IMR-90 (cell line): ENCODE measurements around the gene PRSS22. TPM values are rescaled to one million over a fixed set of nuclear protein-coding genes. Genes with fewer than 3 reads are reported as not detected.
A peak's percentile ranks its signal among the peaks of the same experiment; 100 is the strongest.

Source experiments
- ATAC-seq: fragments of 200-7000 bp; cut with Tn5 transposase; 2 replicates; pipeline ENCODE4 v1.9.1; 2020; ENCODE audit warnings: low read depth, mild to moderate bottlenecking, moderate library complexity
- BruUV-seq: library from RNA; stranded (reverse); fragments of 400-500 nt; replicated peaks from 2 replicates; lab custom pipeline; 2021; lab: Mats Ljungman, UMichigan
- CTCF ChIA-PET: fragments of 300-600 bp; formaldehyde crosslinking; extraction: SDS; loops from one replicate; lab custom pipeline; 2021; ENCODE audit warnings: antibody characterized with exemption; lab: Yijun Ruan, JAX
- POLR2A ChIA-PET: fragments of 300-600 bp; sonication (Branson Sonifier 250); formaldehyde crosslinking; loops from one replicate; lab custom pipeline; 2022; ENCODE audit warnings: antibody characterized with exemption; ENCODE audit not compliant: unreplicated experiment; lab: Charles Lee
- DNase-seq: peaks from one replicate; pipeline ENCODE4 v3.0.0; 2013
- H2AFZ ChIP-seq: replicated peaks from 2 replicates; pipeline ENCODE3; 2013; ENCODE audit warnings: low read length, mild to moderate bottlenecking; ENCODE audit not compliant: poor library complexity
- H2AK5ac ChIP-seq: 2 replicates; pipeline ENCODE4 v1.6.1; 2013; ENCODE audit warnings: low read depth, low read length, inconsistent platforms
- H2AK9ac ChIP-seq: replicated peaks from 2 replicates; pipeline ENCODE3; 2013; ENCODE audit warnings: mild to moderate bottlenecking, low read depth, low read length, moderate library complexity; ENCODE audit not compliant: poor library complexity
- H2BK120ac ChIP-seq: 2 replicates; pipeline ENCODE4 v1.6.1; 2013; ENCODE audit warnings: low read depth, low read length, inconsistent platforms
- H2BK15ac ChIP-seq: 3 replicates; pipeline ENCODE4 v1.6.1; 2013; ENCODE audit warnings: low read depth, low read length, inconsistent platforms
- H2BK20ac ChIP-seq: 2 replicates; pipeline ENCODE4 v1.6.1; 2013; ENCODE audit warnings: low read depth, mild to moderate bottlenecking, inconsistent platforms, low read length, moderate library complexity
- H2BK5ac ChIP-seq: 2 replicates; pipeline ENCODE4 v1.6.1; 2013; ENCODE audit warnings: mild to moderate bottlenecking, low read depth, low read length, inconsistent platforms; ENCODE audit not compliant: poor library complexity, severe bottlenecking
- H3K14ac ChIP-seq: replicated peaks from 2 replicates; pipeline ENCODE4 v1.6.1; 2013; ENCODE audit warnings: low read depth, low read length, inconsistent platforms
- H3K18ac ChIP-seq: 2 replicates; pipeline ENCODE4 v1.6.1; 2013; ENCODE audit warnings: low read depth, low read length, control low read depth
- H3K23ac ChIP-seq: 2 replicates; pipeline ENCODE4 v1.6.1; 2013; ENCODE audit warnings: low read depth, low read length, inconsistent platforms
- H3K27ac ChIP-seq: 2 replicates; pipeline ENCODE4 v1.5.1; 2013; ENCODE audit warnings: mild to moderate bottlenecking, control low read depth, low read length; ENCODE audit not compliant: insufficient read depth
- H3K27me3 ChIP-seq: 2 replicates; pipeline ENCODE4 v1.6.1; 2013; ENCODE audit warnings: low read length; ENCODE audit not compliant: control insufficient read depth, insufficient read depth
- H3K36me3 ChIP-seq: 2 replicates; pipeline ENCODE4 v1.6.1; 2013; ENCODE audit warnings: low read length, mixed read lengths; ENCODE audit not compliant: control insufficient read depth, insufficient read depth
- H3K4ac ChIP-seq: 2 replicates; pipeline ENCODE4 v1.6.1; 2013; ENCODE audit warnings: low read depth, low read length, inconsistent platforms
- H3K4me1 ChIP-seq: 2 replicates; pipeline ENCODE4 v1.6.1; 2013; ENCODE audit warnings: low read length, mixed read lengths; ENCODE audit not compliant: control insufficient read depth, insufficient read depth
- H3K4me2 ChIP-seq: 2 replicates; pipeline ENCODE4 v1.6.1; 2013; ENCODE audit warnings: low read depth, mild to moderate bottlenecking, control low read depth, low read length, moderate library complexity
- H3K4me3 ChIP-seq: 2 replicates; pipeline ENCODE4 v1.5.1; 2013; ENCODE audit warnings: low read depth, mild to moderate bottlenecking, control low read depth, low read length, moderate library complexity; ENCODE audit not compliant: insufficient read depth
- H3K56ac ChIP-seq: 2 replicates; pipeline ENCODE4 v1.6.1; 2013; ENCODE audit warnings: low read length, inconsistent platforms; ENCODE audit not compliant: insufficient read depth; ENCODE audit errors: extremely low read depth
- H3K79me1 ChIP-seq, 2 experiments: 2 replicates each; pipeline ENCODE4 v1.6.1; 2013; ENCODE audit warnings: low read length in 2 of 2, inconsistent platforms in 1 of 2, low read depth in 1 of 2
- H3K9ac ChIP-seq: 2 replicates; pipeline ENCODE4 v1.6.1; 2013; ENCODE audit warnings: low read depth, low read length, control low read depth
- H3K9me1 ChIP-seq: 2 replicates; pipeline ENCODE4 v1.6.1; 2013; ENCODE audit warnings: low read length, inconsistent platforms; ENCODE audit not compliant: insufficient read depth
- H3K9me3 ChIP-seq: 2 replicates; pipeline ENCODE4 v1.6.1; 2013; ENCODE audit warnings: low read length; ENCODE audit not compliant: control insufficient read depth, insufficient read depth
- H4K20me1 ChIP-seq: 2 replicates; pipeline ENCODE4 v1.6.1; 2013; ENCODE audit warnings: low read length, inconsistent platforms; ENCODE audit not compliant: insufficient read depth
- H4K5ac ChIP-seq: 2 replicates; pipeline ENCODE4 v1.6.1; 2013; ENCODE audit warnings: mild to moderate bottlenecking, low read depth, low read length, control low read depth
- H4K8ac ChIP-seq, 2 experiments: 2 replicates each; pipeline ENCODE4 v1.6.1; 2013; ENCODE audit warnings: low read depth in 2 of 2, low read length in 2 of 2, control low read depth in 1 of 2, inconsistent platforms in 1 of 2
- H4K91ac ChIP-seq: 2 replicates; pipeline ENCODE4 v1.6.1; 2013; ENCODE audit warnings: low read depth, low read length, inconsistent platforms; ENCODE audit not compliant: insufficient read depth
- CEBPB ChIP-seq: IDR thresholded peaks from 2 replicates; pipeline ENCODE4 v1.6.1; 2012; ENCODE audit warnings: low read depth, low read length, improper control_type of control experiment
- CHD1 ChIP-seq: IDR thresholded peaks from 2 replicates; pipeline ENCODE4 v1.6.1; 2012; ENCODE audit warnings: low read depth, low read length, improper control_type of control experiment
- FOS ChIP-seq: fragments of 150-350 bp; IDR thresholded peaks from 2 replicates; pipeline ENCODE4 v1.6.1; 2016; ENCODE audit warnings: low read depth, low read length
- MAZ ChIP-seq: IDR thresholded peaks from 2 replicates; pipeline ENCODE4 v1.6.1; 2012; ENCODE audit warnings: low read depth, mild to moderate bottlenecking, low read length, improper control_type of control experiment, moderate library complexity, borderline replicate concordance
- NFE2L2 ChIP-seq: fragments of 150-350 bp; IDR thresholded peaks from 2 replicates; pipeline ENCODE4 v1.6.1; 2016; ENCODE audit warnings: low read depth, mild to moderate bottlenecking, low read length
- POLR2A ChIP-seq: IDR thresholded peaks from 2 replicates; pipeline ENCODE4 v1.6.1; 2012; ENCODE audit warnings: mild to moderate bottlenecking, low read depth, low read length
- RCOR1 ChIP-seq: IDR thresholded peaks from 2 replicates; pipeline ENCODE4 v1.6.1; 2012; ENCODE audit warnings: mild to moderate bottlenecking, low read length, improper control_type of control experiment; ENCODE audit not compliant: insufficient replicate concordance
- RFX5 ChIP-seq: IDR thresholded peaks from 2 replicates; pipeline ENCODE4 v1.8.0; 2012; ENCODE audit warnings: low read depth, mild to moderate bottlenecking, low read length, moderate library complexity
- SMC3 ChIP-seq: fragments of 150-350 bp; IDR thresholded peaks from 2 replicates; pipeline ENCODE4 v1.6.1; 2016; ENCODE audit warnings: low read depth, mild to moderate bottlenecking, antibody characterized with exemption, low read length, moderate library complexity
- WGBS, 2 experiments: methylation state at CpG; one replicate each; pipeline versions ENCODE4 v1.1.5 to v1.1.7; 2013; ENCODE audit warnings: missing lambda C conversion rate in 2 of 2; ENCODE audit not compliant: insufficient read length in 1 of 2; ENCODE audit errors: extremely low coverage in 2 of 2; 5-methylcytosine and 5-hydroxymethylcytosine counted together
- dilution Hi-C: fragments of 300-500 bp; cut with HindIII; formaldehyde crosslinking; loops from one replicate; pipeline ENCODE4 v1.14.3; 2018; ENCODE audit warnings: low sequenced_read_pairs; ENCODE audit not compliant: unreplicated experiment
- in situ Hi-C: fragments of 300-500 bp; cut with MboI; formaldehyde crosslinking; loops from 3 replicates; pipeline ENCODE4 v1.14.3; 2019; ENCODE audit warnings: low sequenced_read_pairs, inconsistent platforms, mixed read lengths
- intact Hi-C: fragments of 100-400 bp; cut with micrococcal nuclease; formaldehyde crosslinking; loops from 2 replicates; pipeline ENCODE4 v1.10.0; 2022
- polyA plus RNA-seq, 3 experiments: library from polyadenylated mRNA; depleted of rRNA; stranded (reverse); fragments of >200 nt; gene quantifications; 2 replicates each; pipeline ENCODE4 v1.2.3, GENCODE V29; 2012; ENCODE audit warnings: low replicate concordance in 1 of 3
- total RNA-seq: library from RNA; depleted of rRNA; stranded (reverse); fragments of >200 nt; gene quantifications from 2 replicates; pipeline ENCODE4 v1.2.3, GENCODE V29; 2012
- TF ChIP-seq, protein P1 (sequence below): conservative IDR thresholded peaks from 2 replicates; pipeline ENCODE4 v1.5.1; 2012; ENCODE audit warnings: mild to moderate bottlenecking, low read depth, low read length, improper control_type of control experiment
- TF ChIP-seq, protein P2 (sequence below): fragments of 150-350 bp; IDR thresholded peaks from 2 replicates; pipeline ENCODE4 v1.6.1; 2016; ENCODE audit warnings: low read depth, mild to moderate bottlenecking, low read length, moderate library complexity, borderline replicate concordance

Gene PRSS22
- total and polyA plus RNA-seq, 2 of the 4 experiments (the other 2 are of a cell fraction), result not detected

DNA sequence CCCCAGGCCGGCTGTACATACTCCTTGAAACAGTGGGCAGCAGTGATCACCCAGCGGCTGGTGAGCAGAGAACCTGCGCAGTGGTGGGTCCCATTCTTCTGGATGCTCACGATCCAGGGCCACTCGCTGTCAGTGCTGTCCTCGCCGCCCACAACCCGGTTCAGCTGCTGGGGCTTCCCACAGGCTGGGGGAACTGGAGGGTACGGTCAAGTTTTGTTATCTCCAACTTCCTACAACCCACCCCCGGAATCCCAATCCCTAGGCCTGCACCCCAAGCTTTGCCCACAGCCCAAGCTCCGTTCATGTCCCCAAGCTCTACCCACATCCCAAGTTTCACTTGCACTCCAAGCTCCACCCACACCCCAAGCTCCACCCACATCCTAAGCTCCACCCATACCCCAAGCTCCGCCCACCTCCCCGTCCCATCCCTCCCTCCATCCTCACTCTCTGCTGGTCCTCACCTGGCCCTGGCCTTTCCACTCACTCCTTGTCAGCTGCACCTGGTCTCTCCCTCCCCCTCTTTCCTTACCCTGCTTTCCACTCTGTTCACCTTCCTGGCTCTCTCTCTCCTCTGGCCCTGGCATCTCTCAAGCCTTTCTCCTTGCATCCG is 1.8 kb downstream of the PRSS22 start:
- Histone ChIP-seq H4K91ac (no peak overlapping the region), H3K14ac (no peak overlapping the region), H3K56ac (no peak overlapping the region), H2BK20ac (no peak overlapping the region), H4K8ac (no peak overlapping the region), H3K27me3 (peaks cover 21% of the 10 kb centered on the region), H2AK9ac (no peak overlapping the region), H2BK5ac (no peak overlapping the region), H3K4me1 (0 out of 2 replicates have a peak, but pooled peaks cover 2% of the 10 kb centered on the region), H3K9me3 (peaks cover 13% of the 10 kb centered on the region), H4K5ac (no peak overlapping the region), H3K4me3 (no peak overlapping the region), H3K4me2 (no peak overlapping the region), H2BK120ac (no peak overlapping the region), H4K20me1 (no peaks in the 10 kb centered on the region), H2BK15ac (no peak overlapping the region), H3K27ac (no peak overlapping the region), H3K23ac (no peak overlapping the region), H3K9me1 (no peaks in the 10 kb centered on the region), H3K36me3 (no peaks in the 10 kb centered on the region), H2AK5ac (no peak overlapping the region; the same call in 1 of the 2 replicates), H2AFZ (no peak overlapping the region), H3K9ac (no peak overlapping the region), H3K4ac (no peak overlapping the region), H3K18ac (no peak overlapping the region), H3K79me1 (no peaks in the 10 kb centered on the region)
- ATAC-seq (peak; percentile 60; the same call in 1 of the 2 replicates), DNase-seq (no peak)
- 82% methylated on average over 13 of the region's 14 CpGs; no CpG with 5 or more reads in 1 of the 2 experiments for WGBS, 2 experiments
- POLR2A ChIA-PET, result no interaction called here
- CTCF ChIA-PET, result no interaction called here
- TF ChIP-seq, protein P1, sequence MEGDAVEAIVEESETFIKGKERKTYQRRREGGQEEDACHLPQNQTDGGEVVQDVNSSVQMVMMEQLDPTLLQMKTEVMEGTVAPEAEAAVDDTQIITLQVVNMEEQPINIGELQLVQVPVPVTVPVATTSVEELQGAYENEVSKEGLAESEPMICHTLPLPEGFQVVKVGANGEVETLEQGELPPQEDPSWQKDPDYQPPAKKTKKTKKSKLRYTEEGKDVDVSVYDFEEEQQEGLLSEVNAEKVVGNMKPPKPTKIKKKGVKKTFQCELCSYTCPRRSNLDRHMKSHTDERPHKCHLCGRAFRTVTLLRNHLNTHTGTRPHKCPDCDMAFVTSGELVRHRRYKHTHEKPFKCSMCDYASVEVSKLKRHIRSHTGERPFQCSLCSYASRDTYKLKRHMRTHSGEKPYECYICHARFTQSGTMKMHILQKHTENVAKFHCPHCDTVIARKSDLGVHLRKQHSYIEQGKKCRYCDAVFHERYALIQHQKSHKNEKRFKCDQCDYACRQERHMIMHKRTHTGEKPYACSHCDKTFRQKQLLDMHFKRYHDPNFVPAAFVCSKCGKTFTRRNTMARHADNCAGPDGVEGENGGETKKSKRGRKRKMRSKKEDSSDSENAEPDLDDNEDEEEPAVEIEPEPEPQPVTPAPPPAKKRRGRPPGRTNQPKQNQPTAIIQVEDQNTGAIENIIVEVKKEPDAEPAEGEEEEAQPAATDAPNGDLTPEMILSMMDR, result no peak
- TF ChIP-seq RFX5, result no peak
- no peak for TF ChIP-seq POLR2A
- no peak for TF ChIP-seq FOS
- no peak for TF ChIP-seq CHD1
- TF ChIP-seq CEBPB, result no peak
- no peak for TF ChIP-seq NFE2L2
- no peak for TF ChIP-seq MAZ
- TF ChIP-seq RCOR1, result no peak
- TF ChIP-seq, protein P2, sequence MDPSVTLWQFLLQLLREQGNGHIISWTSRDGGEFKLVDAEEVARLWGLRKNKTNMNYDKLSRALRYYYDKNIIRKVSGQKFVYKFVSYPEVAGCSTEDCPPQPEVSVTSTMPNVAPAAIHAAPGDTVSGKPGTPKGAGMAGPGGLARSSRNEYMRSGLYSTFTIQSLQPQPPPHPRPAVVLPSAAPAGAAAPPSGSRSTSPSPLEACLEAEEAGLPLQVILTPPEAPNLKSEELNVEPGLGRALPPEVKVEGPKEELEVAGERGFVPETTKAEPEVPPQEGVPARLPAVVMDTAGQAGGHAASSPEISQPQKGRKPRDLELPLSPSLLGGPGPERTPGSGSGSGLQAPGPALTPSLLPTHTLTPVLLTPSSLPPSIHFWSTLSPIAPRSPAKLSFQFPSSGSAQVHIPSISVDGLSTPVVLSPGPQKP, result no peak
- TF ChIP-seq SMC3, result no peak
- BruUV-seq, result no TSS peak
- intact Hi-C loops (no loop called here), in situ Hi-C loops (no loop called here), dilution Hi-C loops (no loop called here)
